Keratinocyte (primary cell): Measurements from ENCODE around the gene N4BP3.

Source experiments
- CTCF ChIP-seq, 3 experiments: IDR thresholded peaks in 1 of 3; conservative IDR thresholded peaks in 1 of 3; optimal IDR thresholded peaks in 1 of 3; 2 replicates in 2 of 3; 3 replicates in 1 of 3; pipeline versions ENCODE3 to v1.5.1; 2011; ENCODE audit warnings: low read length in 3 of 3, mild to moderate bottlenecking in 3 of 3, moderate library complexity in 2 of 3, control low read depth in 1 of 3, inconsistent platforms in 1 of 3; ENCODE audit not compliant: insufficient read depth in 2 of 3; ENCODE audit errors: extremely low read depth in 1 of 3
- EZH2 ChIP-seq: IDR thresholded peaks from one replicate; pipeline ENCODE4 v1.6.1; 2012; ENCODE audit warnings: inconsistent platforms, mild to moderate bottlenecking, low read length, moderate library complexity

DNA sequence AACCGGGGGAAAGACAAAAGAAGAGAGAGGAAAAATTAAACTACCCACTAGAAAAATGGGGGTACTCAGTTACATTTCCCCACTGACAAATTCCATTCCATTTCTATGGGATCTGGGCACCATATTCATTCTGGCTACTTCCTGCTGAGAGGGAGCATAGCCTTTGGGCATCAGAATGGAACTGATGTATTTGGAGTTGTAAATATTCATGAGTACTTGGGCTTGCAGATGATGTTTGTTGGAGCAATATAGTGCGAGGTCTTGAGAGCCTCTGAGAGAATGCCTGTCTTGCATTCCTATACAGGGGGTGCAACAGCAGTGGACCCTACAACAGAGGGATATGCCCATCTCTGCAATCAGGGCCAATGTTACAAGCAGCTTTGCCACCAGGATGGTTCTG lies 57.1 kb downstream of the N4BP3 start:
- TF ChIP-seq CTCF (optimal IDR thresholded peaks at IDR 0.05 in 1 of 3, IDR thresholded peaks at IDR 0.05 in 1 of 3, conservative IDR thresholded peaks at IDR 0.05 in 1 of 3; ENCODE audit: extremely low read depth in 1 of 3, insufficient read depth in 2 of 3, low read length in 3 of 3), result no peak
- no peak for TF ChIP-seq EZH2
